Frontal cortex (tissue), 4 donors: ENCODE measurements around the gene CD180. TPM values are rescaled to one million over a fixed set of nuclear protein-coding genes. Genes with fewer than 3 reads are reported as not detected.
A peak's percentile ranks its signal among the peaks of the same experiment; 100 is the strongest.

Source experiments
- DNase-seq, 2 donors: peaks; one replicate each; pipeline ENCODE4 v3.0.0; 2012; ENCODE audit warnings: low spot score in 2 of 2
- FAIRE-seq: peaks from 2 replicates; lab custom pipeline; 2012; peaks lifted over from hg19 to GRCh38; lab: Jason Lieb, UNC
- total RNA-seq: library from RNA; depleted of rRNA; stranded (reverse); fragments of >200 nt; gene quantifications from one replicate; pipeline ENCODE4 v1.2.3, GENCODE V29; 2014
- donor health status: control.
- donor health status: control.
- donor health status: control.

CD180 gene
- total RNA-seq = 0.41 TPM

- FAIRE-seq (peak; percentile 83), DNase-seq (peak; percentile 29)
Observed at GRCh38 chr5:67196537-67197059, at the start of gene CD180. Gene CD180, minus strand, starts transcription at chr5:67196799. Its CDS starts 158 bp downstream, at chr5:67196641.

- DNase-seq = peak; percentile 13 to 20
Observed at GRCh38 chr5:67246108-67246507, 49.5 kb upstream of the CD180 start.

DNA sequence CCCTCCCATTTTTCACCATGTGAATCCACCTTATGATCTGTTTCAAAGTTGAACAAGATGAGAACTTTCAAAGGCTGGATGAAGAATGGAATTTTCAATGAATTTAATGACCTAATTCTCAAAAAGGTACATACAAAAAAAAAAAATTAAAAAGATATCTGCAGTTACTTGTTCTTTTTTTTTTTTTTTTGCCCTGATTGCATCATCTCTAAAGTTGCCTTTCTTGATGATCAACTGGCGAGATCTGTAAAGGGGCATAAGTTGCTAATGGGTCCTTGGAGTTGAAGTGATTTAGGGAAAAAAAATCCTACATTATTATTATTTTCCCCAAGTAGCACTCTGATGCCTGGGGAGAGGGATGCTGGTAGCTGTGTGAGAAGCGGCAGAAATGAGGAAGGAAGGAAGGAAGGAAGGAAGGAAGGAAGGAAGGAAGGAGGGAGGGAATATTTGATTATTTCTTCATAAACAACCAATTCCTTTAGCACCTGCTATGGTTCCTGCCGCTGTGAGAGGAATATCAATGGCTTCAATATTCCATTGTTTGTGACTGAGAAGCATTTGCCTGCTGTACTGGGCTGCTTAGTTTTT lies 48.8 kb upstream of the CD180 start:
- peak; percentile 8 for FAIRE-seq
- no peak for DNase-seq

More at GRCh38 chr5:67246108-67246507, 49.5 kb upstream of the CD180 start:
- FAIRE-seq = peak; percentile 95

- no peak for DNase-seq
- no peak for FAIRE-seq
Observed at GRCh38 chr5:67244345-67244793, 47.8 kb upstream of the CD180 start.

GRCh38 chr5:67243944-67244343 lies 47.3 kb upstream of the CD180 start:
- DNase-seq = no peak
- no peak for FAIRE-seq

DNA sequence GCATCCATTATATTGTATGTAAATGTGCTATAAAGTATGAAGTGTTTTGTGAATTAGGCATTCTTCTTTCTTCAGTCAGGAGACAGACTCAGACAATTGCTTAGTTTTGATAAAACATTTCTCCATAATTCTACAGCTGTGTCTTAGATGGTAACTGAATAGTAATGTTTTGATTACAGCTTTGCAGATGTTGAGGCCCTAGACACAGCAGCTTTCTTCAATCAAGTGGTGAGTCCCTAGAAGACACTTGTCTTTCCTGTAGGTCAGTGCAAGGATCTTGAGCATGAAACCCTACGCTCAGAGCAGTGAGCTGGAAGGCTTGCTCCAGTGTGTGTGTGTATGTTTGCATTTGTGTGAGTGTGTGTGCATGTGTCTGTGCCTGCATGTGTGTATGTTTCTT lies 46.8 kb upstream of the CD180 start:
- FAIRE-seq (no peak), DNase-seq (no peak)

GRCh38 chr5:67241326-67241725 lies 44.7 kb upstream of the CD180 start:
- no peak for DNase-seq
- no peak for FAIRE-seq

GRCh38 chr5:67240846-67241245 lies 44.2 kb upstream of the CD180 start:
- no peak for DNase-seq
- no peak for FAIRE-seq

GRCh38 chr5:67240065-67240464 lies 43.5 kb upstream of the CD180 start:
- DNase-seq = no peak
- no peak for FAIRE-seq

DNA sequence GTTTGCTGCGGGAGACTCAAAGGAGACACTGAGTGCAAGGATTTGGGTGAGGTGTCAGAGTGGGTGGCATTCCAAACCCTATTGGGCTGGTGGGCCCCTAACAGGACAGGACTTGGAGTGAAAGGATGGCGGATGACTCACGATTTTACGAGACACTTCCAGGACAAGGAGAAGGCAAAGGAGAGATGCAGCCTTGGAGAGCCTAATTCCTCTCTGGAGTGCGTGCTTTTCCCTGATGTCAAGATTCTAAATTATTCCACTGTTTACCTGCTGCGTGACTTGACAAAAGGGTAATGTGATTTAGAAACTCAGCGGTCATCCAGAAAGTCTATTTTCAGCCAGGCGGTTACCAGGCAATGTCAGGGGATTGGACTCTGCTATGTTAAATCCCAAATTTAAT lies 41.6 kb upstream of the CD180 start:
- DNase-seq (no peak), FAIRE-seq (no peak)

GRCh38 chr5:67235399-67236110 lies 39.0 kb upstream of the CD180 start:
- no peak for FAIRE-seq
- DNase-seq = no peak

DNA sequence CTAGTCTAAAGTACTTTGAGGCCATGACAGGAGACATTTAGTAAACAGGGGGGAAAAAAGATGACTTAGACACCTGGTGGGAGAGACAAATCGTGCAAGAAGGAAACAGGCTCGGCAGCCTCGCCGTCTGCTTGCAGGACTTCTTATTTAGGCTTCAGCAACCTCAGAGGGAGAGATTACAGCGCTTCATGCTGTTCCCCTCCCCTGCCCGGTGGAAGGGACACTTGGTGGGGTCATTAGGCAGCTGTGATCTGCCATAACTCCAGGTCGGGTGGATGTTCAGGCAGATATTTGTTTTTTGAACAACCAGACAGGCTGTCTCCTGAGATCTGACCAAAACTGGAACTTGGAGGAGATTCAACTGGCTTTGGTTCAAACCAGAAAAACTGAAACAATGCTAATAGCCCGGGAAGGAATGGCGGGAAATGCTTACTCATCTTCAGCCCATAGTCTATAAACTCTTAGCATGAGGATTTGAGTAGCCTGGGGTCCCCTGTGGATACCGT lies 38.1 kb upstream of the CD180 start:
- FAIRE-seq (no peak), DNase-seq (peak in 1 of 2 donors; percentile 14)

DNA sequence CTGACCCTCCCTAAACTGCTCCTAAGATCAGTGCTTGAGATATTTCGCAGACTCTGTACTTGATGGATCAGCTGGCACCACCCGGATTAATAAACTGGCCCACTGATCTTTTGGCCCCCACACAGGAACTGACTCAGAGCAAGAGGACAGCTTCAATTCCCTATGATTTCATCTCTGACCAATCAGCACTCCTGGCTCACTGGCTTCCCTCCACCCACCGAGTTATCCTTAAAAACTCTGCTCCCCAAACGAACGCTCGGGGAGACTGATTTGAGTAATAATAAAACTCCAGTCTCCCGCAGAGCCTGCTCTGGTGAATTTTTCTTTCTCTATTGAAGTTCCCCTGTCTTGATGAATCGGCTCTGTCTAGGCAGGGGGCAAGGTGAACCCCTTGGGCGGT lies 36.5 kb upstream of the CD180 start:
- FAIRE-seq (no peak), DNase-seq (no peak)

GRCh38 chr5:67223211-67223610 lies 26.6 kb upstream of the CD180 start:
- no peak for DNase-seq
- FAIRE-seq = no peak

- FAIRE-seq (no peak), DNase-seq (no peak)
Observed at GRCh38 chr5:67222243-67223025, 25.8 kb upstream of the CD180 start.

GRCh38 chr5:67221487-67222242 lies 25.1 kb upstream of the CD180 start:
- DNase-seq (no peak), FAIRE-seq (no peak)

DNA sequence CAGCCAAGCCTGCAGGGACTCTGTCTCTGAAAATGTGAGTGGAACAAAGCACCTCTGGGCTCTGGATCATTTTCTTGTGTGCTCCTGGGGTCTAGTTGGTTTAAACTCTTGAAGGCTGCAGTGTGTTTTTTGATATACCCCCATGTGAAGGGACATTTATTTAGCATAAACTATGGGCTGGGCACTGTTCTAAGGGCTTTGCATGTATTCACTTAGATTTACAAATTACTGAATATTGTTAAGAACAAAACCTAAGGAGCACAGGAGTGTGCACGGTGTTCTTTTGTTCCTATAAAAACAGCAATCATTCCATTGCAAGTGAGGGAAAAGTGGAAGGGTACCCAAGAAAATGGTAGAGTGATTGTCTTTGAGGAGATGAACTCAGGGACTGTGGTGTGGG lies 20.0 kb upstream of the CD180 start:
- no peak for DNase-seq
- FAIRE-seq = no peak

DNA sequence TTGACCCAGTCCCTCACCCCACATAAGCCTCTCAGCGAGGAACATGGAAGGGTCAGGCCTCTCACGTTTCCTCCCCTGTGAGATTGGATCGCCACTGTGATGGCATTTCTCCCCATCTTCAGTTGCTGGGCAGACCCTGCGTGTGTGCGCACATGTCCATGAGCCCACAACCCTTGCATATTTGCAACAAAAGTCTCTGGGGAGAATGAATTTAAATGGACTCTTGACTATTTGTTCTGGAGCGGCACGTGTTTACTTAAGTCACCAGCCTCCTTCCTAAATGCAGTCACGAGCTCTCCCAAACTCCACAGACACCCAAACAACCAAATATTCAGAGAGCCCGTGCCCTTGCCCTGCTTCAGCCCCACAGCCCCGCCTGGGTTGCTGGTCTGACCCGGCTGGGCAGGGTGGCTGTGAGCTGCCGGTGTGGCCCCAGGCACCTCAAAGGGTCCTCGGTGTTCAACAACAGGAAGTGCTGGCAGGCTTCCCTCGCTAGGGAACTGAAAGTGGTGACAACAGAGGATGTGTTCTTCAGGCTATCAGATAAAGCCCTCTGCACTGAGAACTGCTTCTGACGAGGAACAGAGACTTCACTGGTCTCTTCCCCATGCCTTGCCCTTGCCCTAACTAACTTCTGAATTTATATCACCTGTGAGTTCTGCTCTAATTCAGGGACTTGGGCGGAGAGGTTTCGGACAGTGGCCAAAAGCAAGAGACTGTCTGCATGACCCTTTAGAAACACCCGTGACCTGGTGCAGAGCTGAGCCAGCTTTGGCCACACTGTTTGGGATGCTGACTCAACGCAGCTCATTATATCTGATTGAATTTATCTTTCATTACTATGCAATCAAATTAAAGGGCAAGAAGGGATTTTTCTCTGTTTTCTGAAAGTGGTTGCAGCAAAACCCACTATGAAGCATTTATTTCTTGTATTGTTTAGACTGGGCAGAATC lies 19.2 kb upstream of the CD180 start:
- FAIRE-seq (no peak), DNase-seq (peak in 1 of 2 donors; percentile 37)
